Neural cell (in vitro differentiated cells): Measurements from ENCODE around the gene ITGB3BP. TPM values are rescaled to one million over a fixed set of nuclear protein-coding genes. Genes with fewer than 3 reads are reported as not detected.

Experiments used
- H2AFZ ChIP-seq: fragments of 200-600, 300-800 bp; sonication (generic), shearing (Covaris generic); 2 replicates; pipeline ENCODE4 v1.6.0; 2014; ENCODE audit warnings: low read depth, mild to moderate bottlenecking, antibody characterized with exemption, low read length, moderate library complexity
- H3F3A ChIP-seq: fragments of 200-600 bp; shearing (Covaris generic); 2 replicates; pipeline ENCODE4 v1.6.1; 2016; ENCODE audit warnings: mild to moderate bottlenecking, moderate library complexity, mixed read lengths, antibody characterized with exemption, low read length; ENCODE audit not compliant: insufficient read depth, poor library complexity, severe bottlenecking
- H3K27ac ChIP-seq: fragments of 200-600, 300-800 bp; sonication (generic), shearing (Covaris generic); 2 replicates; pipeline ENCODE4 v1.5.1; 2014; ENCODE audit warnings: mild to moderate bottlenecking, low read length, moderate library complexity
- H3K27me3 ChIP-seq: fragments of 300-800, 200-600 bp; sonication (generic), shearing (Covaris generic); 2 replicates; pipeline ENCODE4 v1.6.0; 2014; ENCODE audit warnings: mild to moderate bottlenecking, low read depth, low read length, moderate library complexity; ENCODE audit not compliant: insufficient read depth
- H3K36me3 ChIP-seq: fragments of 300-800, 200-600 bp; sonication (generic), shearing (Covaris generic); 2 replicates; pipeline ENCODE4 v1.5.1; 2014; ENCODE audit warnings: mild to moderate bottlenecking, antibody characterized with exemption, low read length, moderate library complexity; ENCODE audit not compliant: insufficient read depth
- H3K4me2 ChIP-seq: fragments of 300-800, 200-600 bp; sonication (generic), shearing (Covaris generic); 2 replicates; pipeline ENCODE4 v1.6.0; 2014; ENCODE audit warnings: mild to moderate bottlenecking, low read length
- H3K4me3 ChIP-seq: fragments of 300-800, 200-600 bp; sonication (generic), shearing (Covaris generic); 2 replicates; pipeline ENCODE4 v1.5.1; 2014; ENCODE audit warnings: mild to moderate bottlenecking, low read length, moderate library complexity
- H3K79me2 ChIP-seq: fragments of 200-600 bp; shearing (Covaris generic); replicated peaks from 2 replicates; pipeline ENCODE4 v1.6.0; 2014; ENCODE audit warnings: mild to moderate bottlenecking, low read length, moderate library complexity; ENCODE audit not compliant: insufficient read depth
- H3K9ac ChIP-seq: fragments of 300-800, 200-600 bp; sonication (generic), shearing (Covaris generic); 2 replicates; pipeline ENCODE4 v1.6.1; 2016; ENCODE audit warnings: mild to moderate bottlenecking, low read length, mixed read lengths
- H3K9me2 ChIP-seq: fragments of 200-600 bp; shearing (Covaris generic); 2 replicates; pipeline ENCODE4 v1.6.1; 2016; ENCODE audit warnings: mild to moderate bottlenecking, low read length, mixed read lengths; ENCODE audit not compliant: insufficient read depth
- H3K9me3 ChIP-seq: fragments of 200-600, 300-800 bp; sonication (generic), shearing (Covaris generic); 2 replicates; pipeline ENCODE4 v1.6.1; 2016; ENCODE audit warnings: mild to moderate bottlenecking, mixed run types, low read length, moderate library complexity, mixed read lengths
- H4K20me1 ChIP-seq: fragments of 200-600 bp; shearing (Covaris generic); 2 replicates; pipeline ENCODE4 v1.6.1; 2016; ENCODE audit warnings: mild to moderate bottlenecking, mixed run types; ENCODE audit not compliant: insufficient read depth
- CTCF ChIP-seq: fragments of 450-650 bp; IDR thresholded peaks from 2 replicates; pipeline ENCODE4 v1.5.1; 2014; ENCODE audit warnings: antibody characterized with exemption, mild to moderate bottlenecking, moderate library complexity; ENCODE audit not compliant: poor library complexity, severe bottlenecking
- EP300 ChIP-seq: fragments of 450-650 bp; conservative IDR thresholded peaks from 2 replicates; pipeline ENCODE4 v1.6.1; 2014; ENCODE audit warnings: antibody characterized with exemption, mild to moderate bottlenecking, moderate library complexity; ENCODE audit not compliant: poor library complexity, severe bottlenecking
- EZH2 ChIP-seq: fragments of 200-600, 300-800 bp; shearing (Covaris generic), sonication (generic); IDR thresholded peaks from 2 replicates; pipeline ENCODE4 v1.6.1; 2014; ENCODE audit warnings: antibody characterized with exemption, low read length, borderline replicate concordance, mild to moderate bottlenecking; ENCODE audit not compliant: insufficient read depth, poor library complexity, severe bottlenecking
- MXI1 ChIP-seq: fragments of 450-650 bp; conservative IDR thresholded peaks from 2 replicates; pipeline ENCODE4 v1.6.1; 2014; ENCODE audit warnings: antibody characterized with exemption, mild to moderate bottlenecking; ENCODE audit not compliant: poor library complexity, severe bottlenecking
- POLR2AphosphoS5 ChIP-seq: IDR thresholded peaks from 2 replicates; pipeline ENCODE4 v1.6.1; 2012
- RAD21 ChIP-seq: fragments of 450-650 bp; conservative IDR thresholded peaks from 2 replicates; pipeline ENCODE4 v1.6.1; 2014; ENCODE audit warnings: antibody characterized with exemption, mild to moderate bottlenecking, moderate library complexity
- REST ChIP-seq: IDR thresholded peaks from 2 replicates; pipeline ENCODE4 v1.6.1; 2012; ENCODE audit warnings: borderline replicate concordance
- TAF1 ChIP-seq: IDR thresholded peaks from 2 replicates; pipeline ENCODE4 v1.6.1; 2012; ENCODE audit warnings: low read depth
- polyA plus RNA-seq: library from polyadenylated mRNA; depleted of rRNA; stranded (reverse); fragments of >200 nt; gene quantifications from 2 replicates; pipeline ENCODE4 v1.2.3, GENCODE V29; 2014
- small RNA-seq, 3 experiments: library from RNA; depleted of rRNA; stranded (forward); fragments of <200 nt; gene quantifications; one replicate each; pipeline ENCODE3, GENCODE V24; 2012

The ITGB3BP gene
- polyA plus RNA-seq, 1 donor from 2014 or later: 29.0 TPM

GRCh38 chr1:63403386-63403785, 119.6 kb downstream of the ITGB3BP start (continued):
- TF ChIP-seq CTCF: no peak

- H3K27ac ChIP-seq: no peak overlapping the region
Measured at GRCh38 chr1:63401945-63402344, 121.1 kb downstream of the ITGB3BP start.

More at GRCh38 chr1:63401945-63402344, 121.1 kb downstream of the ITGB3BP start:
- Histone ChIP-seq H3K27me3 (no peaks in the 10 kb centered on the region), H3K9ac (no peak overlapping the region), H3F3A (no peaks in the 10 kb centered on the region), H3K4me3 (no peak overlapping the region), H3K79me2 (no peaks in the 10 kb centered on the region), H3K9me2 (no peaks in the 10 kb centered on the region), H3K9me3 (no peaks in the 10 kb centered on the region), H2AFZ (no peak overlapping the region), H3K36me3 (peaks cover 4% of the 10 kb centered on the region), H3K4me2 (no peak overlapping the region), H4K20me1 (no peaks in the 10 kb centered on the region)
- TF ChIP-seq CTCF (no peak), POLR2AphosphoS5 (no peak), EZH2 (no peak), EP300 (no peak), RAD21 (no peak), REST (no peak), MXI1 (no peak), TAF1 (no peak)

Small RNAs within 50 kb of the gene (small RNA-seq; reads per million reads assigned to genes)
- 0 reads per million in 3 experiments for gene RF02105
- gene RF02106: 0 reads per million in 3 experiments
- gene RF02107: 0 reads per million in 3 experiments
- gene RF02108: 0 reads per million in 3 experiments
- 0 reads per million in 3 experiments for gene RF02109
- gene RF02110: 0 reads per million in 3 experiments
- gene RN7SL488P: 0 reads per million in 3 experiments
- 0 reads per million in 3 experiments for gene RNU7-123P

Other genes starting within 250 kb of the ITGB3BP start
- gene FOXD3, start 200.7 kb downstream of the ITGB3BP start, polyA plus RNA-seq: 0.14 TPM in 1 of 2 replicates, not detected in the other
- gene ALG6, start 155.6 kb downstream of the ITGB3BP start, polyA plus RNA-seq: 31.3 and 46.8 TPM in 2 replicates
- 62.9 and 72.9 TPM in 2 replicates for gene EFCAB7, start 300 bp upstream of the ITGB3BP start, polyA plus RNA-seq
- gene PGM1, start 70.2 kb upstream of the ITGB3BP start, polyA plus RNA-seq: 2.9 and 3.4 TPM in 2 replicates